DMS53 treated with DMSO at 0.1 percent for 48 hours (cell line): ENCODE results near the gene FSTL4.

Experiments used
- DNase-seq: peaks from one replicate; lab custom pipeline; 2025; ENCODE audit not compliant: unreplicated experiment; lab: John Stamatoyannopoulos, UW

FSTL4 gene

GRCh38 chr5:133391354-133392136 is 220.8 kb downstream of the FSTL4 start:
- DNase-seq: no peak

- DNase-seq: no peak
These were observed 221.7 kb downstream of the FSTL4 start for GRCh38 chr5:133390416-133391353.

DNA sequence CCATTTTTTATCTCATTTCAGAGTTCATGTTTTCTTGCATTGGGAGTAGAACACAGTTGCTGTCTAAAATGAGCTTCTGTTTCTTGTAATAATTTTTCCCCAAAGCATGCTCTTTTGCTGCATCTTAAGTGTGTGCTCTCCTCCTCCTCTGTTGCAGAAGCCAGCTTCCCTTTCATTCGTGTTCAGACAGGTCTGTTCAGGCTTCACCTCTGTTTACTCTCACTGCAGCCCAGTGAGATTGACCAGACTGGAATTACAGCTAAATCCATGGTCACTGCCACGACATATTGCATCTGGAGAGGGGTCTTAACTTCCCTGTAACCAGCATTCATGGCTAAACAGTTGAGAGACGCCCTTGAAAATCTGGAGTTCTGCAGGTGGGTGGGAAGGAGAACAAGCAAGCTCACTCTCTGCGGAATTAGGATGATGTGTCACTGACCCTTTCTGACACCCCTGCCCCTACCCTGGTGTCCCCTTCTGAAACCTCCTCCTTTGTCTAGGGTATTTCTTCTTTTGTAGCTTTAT is 223.2 kb downstream of the FSTL4 start:
- DNase-seq: no peak

DNA sequence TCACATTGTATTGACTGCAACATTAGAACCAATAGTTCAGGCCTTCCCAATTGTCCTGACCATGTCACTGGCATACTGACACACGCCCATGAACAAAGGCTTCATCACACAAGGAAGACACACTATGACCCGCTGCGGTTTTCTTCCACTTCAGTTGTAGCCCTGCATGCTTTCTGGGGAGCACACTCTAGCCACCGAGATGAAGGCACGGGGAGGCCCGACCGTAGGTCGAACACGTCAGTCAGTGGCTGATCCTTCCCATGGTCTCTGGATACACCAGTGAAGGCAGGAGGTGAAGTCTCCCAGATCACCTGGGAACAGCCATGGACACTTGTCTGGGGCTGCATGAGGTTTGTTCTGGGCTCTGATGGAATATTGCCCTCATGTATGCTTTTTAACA is 224.7 kb downstream of the FSTL4 start:
- no peak for DNase-seq

- no peak for DNase-seq
These were observed 225.2 kb downstream of the FSTL4 start for GRCh38 chr5:133387091-133387490.

DNA sequence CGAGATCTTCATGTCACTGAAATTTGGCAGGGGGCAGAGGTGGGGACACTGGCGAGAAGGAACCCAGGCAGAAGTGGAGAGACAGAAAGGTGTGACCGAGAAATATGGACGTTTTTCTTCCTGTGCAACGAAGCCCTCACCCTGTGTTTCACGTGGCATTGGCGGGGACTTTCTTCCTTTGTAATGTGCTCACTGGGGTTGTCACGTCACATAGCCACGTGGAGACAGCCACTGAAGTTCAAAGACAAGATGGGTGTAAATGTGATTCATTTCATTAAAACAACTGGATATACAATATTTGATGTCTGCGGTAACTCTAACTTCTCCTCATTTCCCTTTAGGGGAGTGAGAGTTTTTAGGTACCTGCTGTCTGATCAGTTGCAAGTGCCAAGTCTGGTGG is 225.7 kb downstream of the FSTL4 start:
- DNase-seq: no peak

GRCh38 chr5:133385346-133385745 is 227.0 kb downstream of the FSTL4 start:
- no peak for DNase-seq

- no peak for DNase-seq
These were observed 227.4 kb downstream of the FSTL4 start for GRCh38 chr5:133384903-133385302.

GRCh38 chr5:133384120-133384855 is 228.1 kb downstream of the FSTL4 start:
- DNase-seq: no peak

GRCh38 chr5:133383580-133383939 is 228.8 kb downstream of the FSTL4 start:
- DNase-seq: no peak

DNA sequence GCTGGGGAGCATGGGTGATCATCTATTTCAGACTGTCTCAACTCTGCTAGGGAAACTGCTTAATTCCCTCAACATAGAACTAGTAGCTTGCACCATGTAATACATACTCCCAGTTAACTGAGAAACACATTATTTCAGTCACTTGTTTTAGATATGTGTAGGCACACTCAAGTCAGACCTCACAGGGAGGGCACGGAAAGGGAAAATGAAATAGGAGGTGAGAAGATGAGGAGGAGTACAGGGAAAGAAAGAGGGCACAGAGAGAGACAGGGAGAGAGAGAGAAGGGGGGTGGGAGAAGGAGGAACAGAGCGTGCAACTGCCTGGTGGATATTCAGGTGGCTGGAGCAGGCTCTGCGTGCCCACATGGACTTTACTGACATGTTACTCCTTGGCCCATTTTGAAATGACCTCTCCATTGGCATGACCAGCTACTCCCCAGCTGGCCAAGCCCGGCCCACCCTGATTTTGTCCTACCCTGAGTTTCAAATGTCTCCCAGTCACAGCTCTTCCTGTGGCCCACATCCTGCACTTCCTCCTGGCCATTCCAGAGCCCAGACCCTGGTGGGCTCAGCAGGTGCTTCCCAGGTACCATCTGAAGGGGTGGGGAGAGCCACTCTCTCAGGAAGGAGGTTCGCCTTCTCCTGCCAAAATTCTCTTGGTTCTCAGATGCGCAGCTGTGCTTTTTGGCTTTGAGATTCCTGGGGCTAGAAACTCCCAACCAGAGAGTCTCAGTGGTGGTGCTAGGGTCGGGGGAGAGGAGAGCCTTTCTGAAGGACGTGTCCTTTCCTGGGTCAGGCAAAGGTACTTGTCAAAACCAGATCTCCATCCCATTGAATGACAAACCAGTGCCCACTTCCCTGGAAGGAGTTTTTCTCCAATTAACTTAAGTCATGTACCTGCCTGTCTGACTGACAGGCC is 229.4 kb downstream of the FSTL4 start:
- no peak for DNase-seq

GRCh38 chr5:133381571-133382365 is 230.6 kb downstream of the FSTL4 start:
- DNase-seq: no peak

GRCh38 chr5:133381041-133381440 is 231.3 kb downstream of the FSTL4 start:
- DNase-seq: no peak

GRCh38 chr5:133377736-133378135 is 234.6 kb downstream of the FSTL4 start:
- DNase-seq: no peak

GRCh38 chr5:133376986-133377385 is 235.4 kb downstream of the FSTL4 start:
- DNase-seq: no peak

DNA sequence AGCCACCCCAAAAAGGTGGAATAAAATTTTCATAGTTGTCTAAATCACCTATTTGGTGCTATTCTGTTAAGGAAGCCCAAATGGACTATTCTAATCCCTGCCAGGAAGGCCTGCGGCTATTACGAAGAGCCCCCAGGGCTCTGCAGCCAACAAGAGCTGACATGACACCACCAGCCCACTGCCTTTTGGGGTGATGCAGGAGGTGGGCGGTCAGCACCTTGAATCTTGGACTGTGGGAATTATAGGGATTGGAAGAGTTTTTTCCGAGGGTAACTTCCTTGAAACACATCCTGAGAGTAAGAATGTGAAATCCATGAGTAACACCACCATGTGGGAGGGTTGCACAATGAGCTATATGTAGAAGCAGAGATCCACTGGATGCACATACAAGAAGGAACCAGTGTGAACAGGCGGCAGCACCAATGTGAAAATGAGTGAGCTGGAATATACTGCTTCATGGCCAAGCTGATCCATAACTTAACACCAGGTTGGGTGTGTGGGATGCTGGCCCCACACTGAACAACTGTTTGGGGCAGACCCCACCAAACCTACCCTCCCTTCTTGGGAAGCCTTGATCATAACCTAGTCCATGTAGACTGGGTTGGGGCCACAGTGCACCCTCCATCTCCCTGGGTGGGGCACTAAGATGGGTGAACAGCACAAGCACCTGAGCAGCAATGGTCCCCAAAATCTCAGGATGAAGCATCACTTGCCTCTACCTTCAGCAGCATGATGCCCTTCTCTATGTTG is 239.0 kb downstream of the FSTL4 start:
- DNase-seq: no peak

- DNase-seq: no peak
These were observed 239.9 kb downstream of the FSTL4 start for GRCh38 chr5:133372293-133372937.
